ENCODE results near the gene PASK. TPM values are rescaled to one million over a fixed set of nuclear protein-coding genes. Genes with fewer than 3 reads are reported as not detected.

PASK gene
- total and polyA plus RNA-seq, 2 of the 4 experiments (the other 2 are of a cell fraction) = 4.1 TPM

DNA sequence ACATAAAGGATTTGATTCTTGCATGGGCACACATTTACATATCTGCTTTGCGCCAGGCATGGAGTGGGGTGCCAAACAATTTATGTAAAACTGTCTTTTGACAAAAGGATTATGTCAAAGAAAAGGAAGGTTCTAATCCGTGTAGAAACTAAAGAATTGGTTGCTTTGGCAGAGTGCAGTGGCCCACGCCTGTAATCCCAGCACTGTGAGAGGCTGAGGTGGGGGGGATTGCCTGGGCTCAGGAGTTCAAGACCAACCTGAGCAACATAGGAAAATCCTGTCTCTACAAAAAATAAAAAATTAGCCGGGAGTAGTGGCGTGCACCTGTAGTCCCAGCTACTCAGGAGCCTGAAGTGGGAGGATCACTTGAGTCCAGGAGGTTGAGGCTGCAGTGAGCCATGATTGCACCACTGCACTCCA, 46.1 kb downstream of the PASK start:
- Histone ChIP-seq H3K9me1 (ENCODE audit: insufficient read depth, low read length) (no peaks in the 10 kb centered on the region; the same call in 1 of the 2 replicates), H2AFZ (replicated peaks; ENCODE audit: low read length, poor library complexity) (no peak overlapping the region), H3K4me3 (ENCODE audit: insufficient read depth, low read depth, low read length) (peak overlapping the region; percentile 87; the same call in 1 of the 2 replicates), H3K14ac (replicated peaks; ENCODE audit: low read depth, low read length) (peak overlapping the region; percentile 80; the same call in 1 of the 2 replicates), H3K23ac (ENCODE audit: low read depth, low read length) (peak overlapping the region; percentile 92; the same call in 1 of the 2 replicates), H3K36me3 (ENCODE audit: control insufficient read depth, insufficient read depth, low read length) (peaks cover 9% of the 10 kb centered on the region), H2AK9ac (replicated peaks; ENCODE audit: low read depth, low read length, poor library complexity) (no peak overlapping the region), H3K4ac (ENCODE audit: low read depth, low read length) (no peak overlapping the region; the same call in 1 of the 2 replicates), H4K5ac (ENCODE audit: low read depth, low read length) (peak overlapping the region; percentile 30), H3K18ac (ENCODE audit: low read depth, low read length) (no peak overlapping the region), H3K79me1 (ENCODE audit: low read depth in 1 of 2, low read length in 2 of 2) (peaks cover 18 to 37% of the 10 kb centered on the region in 2 experiments), H2BK20ac (ENCODE audit: low read depth, low read length) (no peak overlapping the region), H3K4me2 (ENCODE audit: low read depth, low read length) (peak overlapping the region; percentile 68), H4K20me1 (ENCODE audit: insufficient read depth, low read length) (no peaks in the 10 kb centered on the region), H2AK5ac (ENCODE audit: low read depth, low read length) (no peak overlapping the region), H2BK5ac (ENCODE audit: low read depth, low read length, poor library complexity, severe bottlenecking) (no peak overlapping the region), H4K91ac (ENCODE audit: insufficient read depth, low read depth, low read length) (no peak overlapping the region), H3K27ac (ENCODE audit: insufficient read depth, low read length) (no peak overlapping the region), H2BK120ac (ENCODE audit: low read depth, low read length) (no peak overlapping the region), H3K4me1 (ENCODE audit: control insufficient read depth, insufficient read depth, low read length) (no peaks in the 10 kb centered on the region; the same call in 1 of the 2 replicates), H2BK15ac (ENCODE audit: low read depth, low read length) (no peak overlapping the region), H3K9me3 (ENCODE audit: control insufficient read depth, insufficient read depth, low read length) (no peaks in the 10 kb centered on the region), H4K8ac (ENCODE audit: low read depth in 2 of 2, low read length in 2 of 2) (peak overlapping the region; percentile 91 to 97), H3K56ac (ENCODE audit: extremely low read depth, insufficient read depth, low read length) (no peak overlapping the region), H3K27me3 (ENCODE audit: control insufficient read depth, insufficient read depth, low read length) (no peaks in the 10 kb centered on the region), H3K9ac (ENCODE audit: low read depth, low read length) (peak overlapping the region; percentile 83; the same call in 1 of the 2 replicates)
- in situ Hi-C loops (cut with MboI; ENCODE audit: low sequenced_read_pairs) = no loop called here
- ChIA-PET CTCF (no interaction called here), POLR2A (ENCODE audit: unreplicated experiment) (no interaction called here)
- BruUV-seq (replicated peaks) = no TSS peak
- dilution Hi-C loops (cut with HindIII; ENCODE audit: low sequenced_read_pairs, unreplicated experiment) = no loop called here
- TF ChIP-seq BHLHE40 (IDR thresholded peaks at IDR 0.05; ENCODE audit: low read depth, low read length) (no peak), CEBPB (IDR thresholded peaks at IDR 0.05; ENCODE audit: low read depth, low read length) (no peak), MXI1 (IDR thresholded peaks at IDR 0.05; ENCODE audit: borderline replicate concordance, low read depth, low read length) (no peak), NFE2L2 (IDR thresholded peaks at IDR 0.05; ENCODE audit: low read depth, low read length) (no peak), RAD21 (IDR thresholded peaks at IDR 0.05; ENCODE audit: low read length) (no peak), POLR2A (IDR thresholded peaks at IDR 0.05; ENCODE audit: low read depth, low read length) (no peak)
- TF ChIP-seq, protein P1, sequence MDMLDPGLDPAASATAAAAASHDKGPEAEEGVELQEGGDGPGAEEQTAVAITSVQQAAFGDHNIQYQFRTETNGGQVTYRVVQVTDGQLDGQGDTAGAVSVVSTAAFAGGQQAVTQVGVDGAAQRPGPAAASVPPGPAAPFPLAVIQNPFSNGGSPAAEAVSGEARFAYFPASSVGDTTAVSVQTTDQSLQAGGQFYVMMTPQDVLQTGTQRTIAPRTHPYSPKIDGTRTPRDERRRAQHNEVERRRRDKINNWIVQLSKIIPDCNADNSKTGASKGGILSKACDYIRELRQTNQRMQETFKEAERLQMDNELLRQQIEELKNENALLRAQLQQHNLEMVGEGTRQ (IDR thresholded peaks at IDR 0.05; ENCODE audit: low read depth, low read length) = no peak
- ATAC-seq (ENCODE audit: low read depth) (no peak), DNase-seq (no peak)
- 10% methylated on average over 2 of the region's 5 CpGs; no CpG with 5 or more reads in 1 of the 2 experiments for WGBS, 2 experiments (ENCODE audit: extremely low coverage in 2 of 2, insufficient read length in 1 of 2)
- intact Hi-C loops (cut with micrococcal nuclease) = loop anchor here (2.0 kb wide), 1 partner anchor 46 kb away; the partner anchor contains the start of gene PASK

Data from IMR-90 (cell line).